Right lobe of liver (tissue), 6 donors: ENCODE measurements around the gene ADI1. TPM values are rescaled to one million over a fixed set of nuclear protein-coding genes. Genes with fewer than 3 reads are reported as not detected.

Source experiments
- ATAC-seq, 4 donors: fragments of 200-7000 bp; cut with Tn5 transposase; one replicate each; pipeline ENCODE4 v1.9.1; 2020; ENCODE audit warnings: mild to moderate bottlenecking in 4 of 4, moderate library complexity in 4 of 4
- DNase-seq, 3 donors: peaks; one replicate each; pipeline ENCODE4 v3.0.0-alpha.2; 2020
- H3K27ac ChIP-seq, 3 donors: fragments of 200-600 bp; one replicate each; pipeline ENCODE4 v1.8.0; 2022
- H3K27me3 ChIP-seq, 2 donors: fragments of 200-600 bp; one replicate each; pipeline ENCODE4 v1.8.0; 2022
- H3K36me3 ChIP-seq, 4 donors: fragments of 200-600 bp; sonication (generic) in 1 of 4; one replicate each; pipeline versions ENCODE4 v1.5.1 to v1.8.0; 2017 to 2022; ENCODE audit warnings: control low read depth in 1 of 4
- H3K4me1 ChIP-seq, 4 donors: fragments of 200-600 bp; sonication (generic) in 1 of 4; one replicate each; pipeline versions ENCODE4 v1.5.1 to v1.8.0; 2017 to 2022; ENCODE audit warnings: control low read depth in 1 of 4
- H3K4me3 ChIP-seq, 3 donors: fragments of 200-600 bp; one replicate each; pipeline ENCODE4 v1.8.0; 2022
- H3K9me3 ChIP-seq, 4 donors: fragments of 200-600 bp; sonication (generic) in 1 of 4; one replicate each; pipeline versions ENCODE4 v1.5.1 to v1.8.0; 2017 to 2022; ENCODE audit warnings: control low read depth in 1 of 4
- POLR2A ChIP-seq: fragments of 450-650 bp; IDR thresholded peaks from one replicate; pipeline ENCODE4 v1.6.1; 2017; ENCODE audit warnings: antibody characterized with exemption, mild to moderate bottlenecking
- WGBS: methylation state at CpG from one replicate; pipeline ENCODE4 v1.1.6; 2018; ENCODE audit warnings: low coverage, low lambda C conversion rate; ENCODE audit not compliant: insufficient coverage; ENCODE audit errors: missing lambda C conversion rate; 5-methylcytosine and 5-hydroxymethylcytosine counted together
- intact Hi-C, 2 donors: fragments of 100-400 bp; cut with DNase I; formaldehyde crosslinking; loops; one replicate each; pipeline versions ENCODE4 v1.11.2 to v1.14.1; 2022
- total RNA-seq, 6 experiments: library from RNA; depleted of rRNA in 2 of 6; stranded (reverse); fragments of >200 nt in 2 of 6; fragmentation: NEBNext Ultra II Directional in 3 of 6; extraction: Animal tissue kit (Norgen Biotek cat#: 25700) in 3 of 6; gene quantifications; one replicate each; pipeline versions ENCODE4 v1.1.0 to v1.2.4, GENCODE V29; 2016 to 2023
- TF ChIP-seq, protein P1 (sequence below), 4 donors: fragments of 200-600 bp in 3 of 4; fragments of 450-650 bp in 1 of 4; IDR thresholded peaks; one replicate each; pipeline versions ENCODE4 v1.5.1 to v1.8.0; 2016 to 2022; ENCODE audit warnings: antibody characterized with exemption in 4 of 4, mild to moderate bottlenecking in 2 of 4
- donor health status: DM: no; HTN: yes; CAD: no.
- donor health status: DM: no; HTN: no; CAD: no.
- donor health status: DM: no; HTN: no; CAD: no.
- donor health status: DM: no; HTN: yes; CAD: no.
- donor health status: DM: no; HTN: yes; CAD: no.

Gene ADI1
- total RNA-seq, 6 experiments from 2014 or later = 165 to 470 (median 246) TPM

- no peak for DNase-seq
- Histone ChIP-seq H3K9me3 (no peaks in the 10 kb centered on the region), H3K36me3 (peaks cover 0 to 18% (median 8%) of the 10 kb centered on the region in 4 donors), H3K4me3 (no peak overlapping the region), H3K27me3 (no peaks in the 10 kb centered on the region), H3K4me1 (peaks cover 0 to 5% (median under 1%) of the 10 kb centered on the region in 4 donors), H3K27ac (no peak overlapping the region)
- intact Hi-C loops = no loop called here
- 47% methylated on average over 5 of the region's 12 CpGs for WGBS
- TF ChIP-seq, protein P1, sequence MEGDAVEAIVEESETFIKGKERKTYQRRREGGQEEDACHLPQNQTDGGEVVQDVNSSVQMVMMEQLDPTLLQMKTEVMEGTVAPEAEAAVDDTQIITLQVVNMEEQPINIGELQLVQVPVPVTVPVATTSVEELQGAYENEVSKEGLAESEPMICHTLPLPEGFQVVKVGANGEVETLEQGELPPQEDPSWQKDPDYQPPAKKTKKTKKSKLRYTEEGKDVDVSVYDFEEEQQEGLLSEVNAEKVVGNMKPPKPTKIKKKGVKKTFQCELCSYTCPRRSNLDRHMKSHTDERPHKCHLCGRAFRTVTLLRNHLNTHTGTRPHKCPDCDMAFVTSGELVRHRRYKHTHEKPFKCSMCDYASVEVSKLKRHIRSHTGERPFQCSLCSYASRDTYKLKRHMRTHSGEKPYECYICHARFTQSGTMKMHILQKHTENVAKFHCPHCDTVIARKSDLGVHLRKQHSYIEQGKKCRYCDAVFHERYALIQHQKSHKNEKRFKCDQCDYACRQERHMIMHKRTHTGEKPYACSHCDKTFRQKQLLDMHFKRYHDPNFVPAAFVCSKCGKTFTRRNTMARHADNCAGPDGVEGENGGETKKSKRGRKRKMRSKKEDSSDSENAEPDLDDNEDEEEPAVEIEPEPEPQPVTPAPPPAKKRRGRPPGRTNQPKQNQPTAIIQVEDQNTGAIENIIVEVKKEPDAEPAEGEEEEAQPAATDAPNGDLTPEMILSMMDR (IDR thresholded peaks at IDR 0.05) = peak; percentile 84 to 92 (median 88)
- TF ChIP-seq POLR2A = no peak
- ATAC-seq = peak; percentile 55 to 74 (median 70)
Observed at GRCh38 chr2:3461801-3462492, 57.4 kb downstream of the ADI1 start.

DNA sequence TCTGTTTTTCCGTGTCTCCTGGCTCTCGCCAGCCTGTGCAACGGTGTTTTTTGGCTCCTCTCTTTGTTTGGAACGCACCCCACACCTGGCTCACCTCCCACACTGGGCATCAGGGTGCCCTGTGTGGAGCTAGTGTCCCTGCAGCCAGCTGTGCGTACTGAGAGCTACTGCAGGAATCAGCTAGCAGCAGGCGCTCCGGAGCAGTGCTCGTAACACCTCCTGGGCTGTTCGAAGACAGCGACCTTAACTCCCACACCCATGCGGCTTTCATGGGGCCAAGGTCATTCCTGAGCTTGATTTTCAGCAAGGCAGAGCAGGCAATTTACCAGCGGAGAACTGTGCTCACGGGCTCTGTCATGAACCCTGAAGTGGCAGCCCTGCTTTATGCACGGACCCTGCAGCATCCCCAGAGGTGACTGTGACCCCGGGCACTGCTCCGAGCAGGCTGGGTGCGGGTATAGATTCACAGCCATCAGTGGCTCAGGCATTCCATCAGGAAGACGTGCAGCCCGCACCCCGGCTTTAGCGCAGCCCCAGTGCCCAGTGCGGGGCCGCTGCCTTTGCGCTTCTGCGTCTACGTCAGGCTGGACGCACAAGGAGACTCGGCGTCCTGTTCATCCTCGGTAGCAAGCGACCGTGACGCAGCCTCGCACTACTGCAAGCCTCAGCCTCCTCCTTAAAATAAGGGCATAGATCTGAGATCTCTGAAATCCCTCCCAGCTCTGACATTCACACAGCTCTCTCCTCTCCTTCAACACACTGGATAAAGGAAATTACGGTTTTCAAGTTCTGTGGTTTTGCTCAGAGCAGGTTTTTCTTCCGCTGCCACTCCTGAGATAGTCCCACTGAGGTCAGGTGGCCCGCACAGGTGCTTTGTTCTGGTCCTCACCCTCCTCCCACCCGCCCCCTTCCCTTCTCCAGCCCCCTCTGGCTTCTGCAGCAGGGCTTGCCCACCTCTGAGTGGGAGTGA, 58.2 kb downstream of the ADI1 start:
- ATAC-seq (peak; percentile 48 to 89 (median 72)), DNase-seq (peak in 2 of 3 donors; percentile 71 to 82)
- no peak overlapping the region for H3K4me3 ChIP-seq
- H3K4me1 ChIP-seq = peaks cover 0 to 5% (median under 1%) of the 10 kb centered on the region in 4 donors
- WGBS = 46% methylated on average over 8 of the region's 38 CpGs
- intact Hi-C loops = no loop called here
- no peaks in the 10 kb centered on the region for H3K27me3 ChIP-seq
- TF ChIP-seq, protein P1 (IDR thresholded peaks at IDR 0.05) = no peak
- peaks cover 0 to 17% (median 8%) of the 10 kb centered on the region in 4 donors for H3K36me3 ChIP-seq
- no peak overlapping the region for H3K27ac ChIP-seq
- H3K9me3 ChIP-seq = no peaks in the 10 kb centered on the region

DNA sequence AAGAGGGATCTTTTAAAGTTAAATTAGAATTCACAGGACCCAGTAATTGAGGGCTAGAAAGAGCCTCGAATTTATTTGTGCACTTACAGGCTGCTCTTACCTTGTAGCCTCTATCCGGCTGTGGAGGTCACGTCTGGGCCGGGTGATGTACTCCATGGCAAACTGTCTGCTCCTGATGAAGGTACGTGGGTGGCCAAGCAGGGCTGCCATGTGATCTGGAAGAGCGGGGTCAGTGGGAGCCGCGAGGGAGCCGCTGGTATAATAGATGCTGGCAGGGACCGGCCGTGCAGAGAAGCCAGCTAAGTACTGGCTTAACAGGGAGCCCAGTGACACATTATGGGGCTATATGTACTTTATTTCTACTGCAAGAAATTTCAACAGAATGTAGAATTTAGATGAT, 59.2 kb downstream of the ADI1 start:
- intact Hi-C loops = no loop called here
- Histone ChIP-seq H3K9me3 (no peaks in the 10 kb centered on the region), H3K27me3 (no peaks in the 10 kb centered on the region), H3K36me3 (peaks cover 0 to 19% (median 8%) of the 10 kb centered on the region in 4 donors), H3K27ac (no peak overlapping the region), H3K4me3 (no peak overlapping the region), H3K4me1 (peaks cover 0 to 5% (median under 1%) of the 10 kb centered on the region in 4 donors)
- TF ChIP-seq, protein P1 (IDR thresholded peaks at IDR 0.05) = no peak
- no peak for TF ChIP-seq POLR2A
- WGBS = 100% methylated on average over 1 of the region's 11 CpGs
- ATAC-seq (no peak), DNase-seq (no peak)

- no peaks in the 10 kb centered on the region for H3K9me3 ChIP-seq
- no peak for DNase-seq
- peaks cover 0 to 16% (median 7%) of the 10 kb centered on the region in 4 donors for H3K36me3 ChIP-seq
- peaks cover 0 to 5% (median under 1%) of the 10 kb centered on the region in 4 donors for H3K4me1 ChIP-seq
- 92% methylated on average over 6 of the region's 25 CpGs for WGBS
- H3K4me3 ChIP-seq = no peak overlapping the region
- intact Hi-C loops = no loop called here
- ATAC-seq = peak in 2 of 4 donors; percentile 5 to 13
- no peaks in the 10 kb centered on the region for H3K27me3 ChIP-seq
- TF ChIP-seq, protein P1 (IDR thresholded peaks at IDR 0.05) = no peak
- TF ChIP-seq POLR2A = no peak
- H3K27ac ChIP-seq = no peak overlapping the region
Observed at GRCh38 chr2:3459185-3460015, 59.9 kb downstream of the ADI1 start.
